ENCODE data around the gene POLR1A.

Gene POLR1A

DNA sequence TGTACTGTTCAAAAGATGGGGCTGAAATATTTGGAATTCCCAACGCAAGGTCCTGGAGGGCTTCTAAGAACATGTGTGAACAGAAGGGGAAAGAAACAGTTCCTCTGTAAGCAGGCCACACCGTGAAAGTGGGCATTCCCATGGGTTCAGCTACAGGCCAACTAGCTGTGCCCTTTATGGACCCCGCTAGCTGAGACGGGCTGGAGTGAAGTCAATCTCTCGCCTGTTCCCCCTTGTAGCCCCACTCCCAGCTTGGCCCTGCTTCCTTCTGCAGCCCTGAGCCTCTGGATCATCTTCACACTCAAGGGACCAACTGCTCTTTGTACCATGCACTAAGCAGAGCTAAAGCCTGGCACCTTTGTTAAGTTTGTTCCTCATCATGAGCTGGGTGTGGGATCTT, 55.4 kb downstream of the POLR1A start:
- no peak for DNase-seq (ENCODE audit: extremely low spot score)
- ChIA-PET CTCF (interaction anchor here (0.7 to 4.6 kb wide), 2 partner anchors 14 to 30 kb away, joined by 3 to 20 read pairs; no protein-coding TSS in a partner anchor), POLR2A (no interaction called here)
- TF ChIP-seq, protein P1, sequence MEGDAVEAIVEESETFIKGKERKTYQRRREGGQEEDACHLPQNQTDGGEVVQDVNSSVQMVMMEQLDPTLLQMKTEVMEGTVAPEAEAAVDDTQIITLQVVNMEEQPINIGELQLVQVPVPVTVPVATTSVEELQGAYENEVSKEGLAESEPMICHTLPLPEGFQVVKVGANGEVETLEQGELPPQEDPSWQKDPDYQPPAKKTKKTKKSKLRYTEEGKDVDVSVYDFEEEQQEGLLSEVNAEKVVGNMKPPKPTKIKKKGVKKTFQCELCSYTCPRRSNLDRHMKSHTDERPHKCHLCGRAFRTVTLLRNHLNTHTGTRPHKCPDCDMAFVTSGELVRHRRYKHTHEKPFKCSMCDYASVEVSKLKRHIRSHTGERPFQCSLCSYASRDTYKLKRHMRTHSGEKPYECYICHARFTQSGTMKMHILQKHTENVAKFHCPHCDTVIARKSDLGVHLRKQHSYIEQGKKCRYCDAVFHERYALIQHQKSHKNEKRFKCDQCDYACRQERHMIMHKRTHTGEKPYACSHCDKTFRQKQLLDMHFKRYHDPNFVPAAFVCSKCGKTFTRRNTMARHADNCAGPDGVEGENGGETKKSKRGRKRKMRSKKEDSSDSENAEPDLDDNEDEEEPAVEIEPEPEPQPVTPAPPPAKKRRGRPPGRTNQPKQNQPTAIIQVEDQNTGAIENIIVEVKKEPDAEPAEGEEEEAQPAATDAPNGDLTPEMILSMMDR (IDR thresholded peaks at IDR 0.05; ENCODE audit: control extremely low read depth, extremely low read depth, low read depth, missing control alignments), result no peak

DNA sequence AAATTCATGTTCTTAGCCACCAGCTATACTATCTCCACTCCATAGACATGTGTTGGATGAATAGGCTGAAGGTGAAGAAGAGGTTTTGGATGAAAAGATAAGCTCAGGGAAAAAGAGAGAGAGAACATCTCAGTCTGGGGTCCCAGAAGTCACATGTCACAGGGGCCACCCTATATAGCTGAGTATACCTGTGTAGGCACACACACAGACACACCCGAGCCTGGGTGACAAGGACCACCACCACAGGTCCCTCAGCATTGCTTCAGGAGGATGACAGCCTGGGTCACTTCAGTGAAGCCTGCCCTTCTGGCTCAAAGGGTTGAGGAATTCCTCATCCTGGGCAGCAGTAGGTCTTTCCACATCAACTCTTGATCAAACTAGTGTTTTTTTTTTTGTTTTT, 56.2 kb downstream of the POLR1A start:
- POLR2A ChIA-PET, result no interaction called here
- TF ChIP-seq, protein P1 (IDR thresholded peaks at IDR 0.05; ENCODE audit: control extremely low read depth, extremely low read depth, low read depth, missing control alignments), result no peak
- no peak for DNase-seq (ENCODE audit: extremely low spot score)
- CTCF ChIA-PET, result interaction anchor here (4.6 kb wide), 1 partner anchor 13 kb away, joined by 20 read pairs; no protein-coding TSS in a partner anchor

DNA sequence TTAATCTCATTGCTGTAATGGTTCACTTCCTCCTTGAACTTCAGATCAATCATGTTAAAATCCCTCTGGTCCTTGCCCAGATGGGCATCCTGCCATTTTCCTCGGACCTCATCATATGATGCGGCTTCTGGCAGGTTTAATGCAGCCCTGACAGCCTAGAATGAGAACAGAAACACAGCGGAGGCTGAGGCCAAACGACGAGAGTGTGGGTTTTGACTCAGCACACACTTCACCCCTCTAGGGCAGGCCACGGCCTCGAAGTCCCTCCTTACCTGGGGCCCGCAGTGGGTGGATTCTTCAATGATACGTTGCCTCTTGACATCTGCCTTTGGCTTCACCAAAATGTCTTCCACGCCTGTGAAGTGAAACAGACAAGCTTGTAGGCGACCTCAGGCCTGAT, 56.8 kb downstream of the POLR1A start:
- ChIA-PET POLR2A (no interaction called here), CTCF (interaction anchor here (4.6 kb wide), 1 partner anchor 12 kb away, joined by 20 read pairs; no protein-coding TSS in a partner anchor)
- no peak for DNase-seq (ENCODE audit: extremely low spot score)
- TF ChIP-seq, protein P1 (IDR thresholded peaks at IDR 0.05; ENCODE audit: control extremely low read depth, extremely low read depth, low read depth, missing control alignments), result no peak

DNA sequence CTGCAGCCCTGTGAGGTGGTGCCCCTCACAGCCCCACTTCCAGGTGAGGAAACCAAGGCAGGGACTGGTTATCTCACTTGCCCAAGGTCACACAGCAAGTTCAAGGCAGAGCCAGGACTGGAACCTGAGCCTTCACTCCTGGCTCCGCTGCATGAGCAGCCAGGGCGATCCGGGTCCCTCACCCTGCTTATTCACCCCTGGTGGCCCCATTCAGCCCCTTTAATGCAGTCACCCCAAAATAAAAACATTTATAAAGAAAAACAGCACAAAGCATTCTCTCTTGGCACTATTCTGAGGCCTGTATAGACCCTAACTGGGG, 57.3 kb downstream of the POLR1A start:
- TF ChIP-seq, protein P1 (IDR thresholded peaks at IDR 0.05; ENCODE audit: control extremely low read depth, extremely low read depth, low read depth, missing control alignments), result no peak
- ChIA-PET CTCF (interaction anchor here (4.6 kb wide), 1 partner anchor 12 kb away, joined by 20 read pairs; no protein-coding TSS in a partner anchor), POLR2A (no interaction called here)
- no peak for DNase-seq (ENCODE audit: extremely low spot score)

DNA sequence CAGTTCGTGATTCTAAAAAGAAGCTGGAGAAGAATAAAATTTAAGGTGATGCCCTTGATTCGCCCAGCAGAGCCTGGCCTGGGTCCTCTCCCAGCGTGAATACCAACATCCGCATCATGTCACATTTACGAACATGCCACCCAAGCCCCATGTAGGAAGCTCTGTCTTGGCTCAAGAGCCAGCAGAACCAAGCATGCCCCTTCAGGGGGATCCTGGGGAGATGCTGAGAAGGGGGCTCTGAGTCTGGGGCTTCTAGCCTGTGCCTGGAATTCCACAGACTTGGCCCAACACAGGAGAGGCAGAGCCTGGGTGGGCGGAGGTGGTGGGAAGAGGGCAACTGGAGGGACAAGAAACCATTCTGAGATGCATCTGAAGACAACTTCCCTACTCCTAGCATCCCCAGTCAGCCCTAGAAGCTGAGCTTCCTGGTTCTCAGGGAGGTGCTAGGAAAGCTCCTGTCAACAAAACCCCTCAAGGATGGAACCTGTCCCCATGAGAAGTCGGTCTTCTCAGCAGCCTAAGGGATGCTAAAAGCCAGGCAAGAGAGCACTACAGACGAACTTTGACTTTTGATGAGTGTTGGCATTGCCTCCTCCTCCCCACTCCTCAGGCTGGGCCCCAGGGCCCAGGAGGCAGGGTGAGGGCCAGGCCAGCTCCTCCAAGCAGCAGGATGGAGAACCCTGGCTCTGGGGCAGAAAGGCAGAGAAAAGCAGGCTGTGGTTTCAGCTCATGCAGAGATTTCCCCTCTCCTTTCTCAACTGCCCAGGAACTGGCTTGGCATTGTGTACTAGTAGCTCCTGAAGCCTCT, 57.9 kb downstream of the POLR1A start:
- DNase-seq (ENCODE audit: extremely low spot score), result no peak
- TF ChIP-seq, protein P1 (IDR thresholded peaks at IDR 0.05; ENCODE audit: control extremely low read depth, extremely low read depth, low read depth, missing control alignments), result no peak
- CTCF ChIA-PET, result interaction anchor here (1.1 to 4.6 kb wide), 3 partner anchors 11 to 220 kb away, joined by 3 to 20 read pairs (median 4); no protein-coding TSS in a partner anchor
- POLR2A ChIA-PET, result no interaction called here

DNA sequence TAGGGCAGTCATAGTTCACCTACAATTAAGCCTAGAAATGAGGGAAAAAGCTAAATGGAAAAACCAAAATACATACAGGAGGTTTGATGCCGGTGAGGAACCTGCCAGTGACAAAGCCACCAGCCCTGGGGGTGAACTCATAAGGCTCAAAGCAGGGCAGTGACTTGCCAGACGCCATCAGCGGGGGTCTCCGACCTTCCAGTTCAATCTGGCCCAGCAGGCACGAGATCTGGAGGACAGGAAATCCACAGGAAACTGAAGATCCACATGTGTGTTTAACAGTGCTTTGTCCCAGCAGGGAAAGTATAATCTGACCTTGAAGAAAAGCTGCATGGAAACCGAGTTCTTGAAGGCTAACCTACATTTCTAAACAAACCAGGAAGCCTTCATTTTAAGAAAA, 60.1 kb downstream of the POLR1A start:
- ChIA-PET CTCF (interaction anchor here (1.2 to 4.6 kb wide), 4 partner anchors 8 to 218 kb away, joined by 3 to 16 read pairs (median 7); no protein-coding TSS in a partner anchor), POLR2A (no interaction called here)
- TF ChIP-seq, protein P1 (IDR thresholded peaks at IDR 0.05; ENCODE audit: control extremely low read depth, extremely low read depth, low read depth, missing control alignments), result no peak

More for the DNA sequence above, 60.1 kb downstream of the POLR1A start:
- no peak for DNase-seq (ENCODE audit: extremely low spot score)
